Ishikawa (cell line): Measurements from ENCODE around the gene OR7D4.

Experiments
- CEBPB ChIP-seq: IDR thresholded peaks from 2 replicates; pipeline ENCODE4 v1.6.1; 2012
- CREB1 ChIP-seq: IDR thresholded peaks from 2 replicates; pipeline ENCODE4 v1.6.1; 2012; ENCODE audit warnings: low read depth
- EGR1 ChIP-seq: IDR thresholded peaks from 2 replicates; pipeline ENCODE4 v1.6.1; 2012
- EP300 ChIP-seq: IDR thresholded peaks from 2 replicates; pipeline ENCODE4 v1.6.1; 2012; ENCODE audit warnings: borderline replicate concordance
- FOXM1 ChIP-seq: IDR thresholded peaks from 2 replicates; pipeline ENCODE4 v1.6.1; 2012; ENCODE audit warnings: low read depth, borderline replicate concordance
- NFIC ChIP-seq: IDR thresholded peaks from 2 replicates; pipeline ENCODE4 v1.6.1; 2012
- TAF1 ChIP-seq: IDR thresholded peaks from 2 replicates; pipeline ENCODE4 v1.6.1; 2012; ENCODE audit warnings: low read depth, mild to moderate bottlenecking
- TCF12 ChIP-seq: IDR thresholded peaks from 2 replicates; pipeline ENCODE4 v1.6.1; 2012; ENCODE audit warnings: low read depth
- TEAD4 ChIP-seq: IDR thresholded peaks from 2 replicates; pipeline ENCODE4 v1.6.1; 2012
- USF1 ChIP-seq: IDR thresholded peaks from 2 replicates; pipeline ENCODE4 v1.6.1; 2012
- YY1 ChIP-seq: IDR thresholded peaks from 2 replicates; pipeline ENCODE4 v1.6.1; 2012; ENCODE audit warnings: low read depth
- ZBTB7A ChIP-seq: IDR thresholded peaks from 2 replicates; pipeline ENCODE4 v1.6.1; 2012; ENCODE audit warnings: low read depth
- TF ChIP-seq, protein P1 (sequence below): IDR thresholded peaks from 2 replicates; pipeline ENCODE4 v1.6.1; 2012; ENCODE audit warnings: low read depth, mild to moderate bottlenecking

OR7D4 gene

DNA sequence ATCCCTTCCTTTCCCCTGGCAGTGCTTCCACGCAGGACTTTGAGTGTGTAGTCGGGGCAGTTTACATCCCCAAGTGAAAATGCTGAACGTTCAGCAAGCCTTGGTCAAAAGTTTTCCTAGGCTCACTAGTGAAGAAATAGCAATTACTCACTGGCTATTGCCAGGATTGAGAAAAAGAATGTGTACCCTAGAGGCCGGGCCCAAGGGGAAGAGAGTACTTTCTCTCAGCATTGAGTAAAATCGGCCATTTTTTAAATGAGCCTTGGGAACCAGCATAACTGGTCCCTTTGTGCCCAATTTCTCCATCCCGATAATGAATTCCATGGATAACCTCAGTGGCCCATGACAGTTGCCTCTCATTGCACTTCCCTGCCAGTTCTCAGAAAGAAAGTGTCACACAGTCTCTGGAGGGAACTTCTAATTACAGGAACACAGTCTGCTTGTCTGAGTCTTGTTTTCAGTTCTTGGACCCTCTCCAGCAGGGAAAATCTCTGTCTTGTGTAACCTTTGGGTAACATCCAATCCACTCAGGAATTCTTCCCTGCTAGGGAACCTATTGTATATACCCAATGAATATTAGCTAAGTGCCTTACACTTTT lies 47.9 kb downstream of the OR7D4 start:
- no peak for TF ChIP-seq TAF1
- TF ChIP-seq ZBTB7A: no peak
- no peak for TF ChIP-seq FOXM1
- TF ChIP-seq NFIC: no peak
- no peak for TF ChIP-seq EP300
- no peak for TF ChIP-seq YY1
- TF ChIP-seq, protein P1, sequence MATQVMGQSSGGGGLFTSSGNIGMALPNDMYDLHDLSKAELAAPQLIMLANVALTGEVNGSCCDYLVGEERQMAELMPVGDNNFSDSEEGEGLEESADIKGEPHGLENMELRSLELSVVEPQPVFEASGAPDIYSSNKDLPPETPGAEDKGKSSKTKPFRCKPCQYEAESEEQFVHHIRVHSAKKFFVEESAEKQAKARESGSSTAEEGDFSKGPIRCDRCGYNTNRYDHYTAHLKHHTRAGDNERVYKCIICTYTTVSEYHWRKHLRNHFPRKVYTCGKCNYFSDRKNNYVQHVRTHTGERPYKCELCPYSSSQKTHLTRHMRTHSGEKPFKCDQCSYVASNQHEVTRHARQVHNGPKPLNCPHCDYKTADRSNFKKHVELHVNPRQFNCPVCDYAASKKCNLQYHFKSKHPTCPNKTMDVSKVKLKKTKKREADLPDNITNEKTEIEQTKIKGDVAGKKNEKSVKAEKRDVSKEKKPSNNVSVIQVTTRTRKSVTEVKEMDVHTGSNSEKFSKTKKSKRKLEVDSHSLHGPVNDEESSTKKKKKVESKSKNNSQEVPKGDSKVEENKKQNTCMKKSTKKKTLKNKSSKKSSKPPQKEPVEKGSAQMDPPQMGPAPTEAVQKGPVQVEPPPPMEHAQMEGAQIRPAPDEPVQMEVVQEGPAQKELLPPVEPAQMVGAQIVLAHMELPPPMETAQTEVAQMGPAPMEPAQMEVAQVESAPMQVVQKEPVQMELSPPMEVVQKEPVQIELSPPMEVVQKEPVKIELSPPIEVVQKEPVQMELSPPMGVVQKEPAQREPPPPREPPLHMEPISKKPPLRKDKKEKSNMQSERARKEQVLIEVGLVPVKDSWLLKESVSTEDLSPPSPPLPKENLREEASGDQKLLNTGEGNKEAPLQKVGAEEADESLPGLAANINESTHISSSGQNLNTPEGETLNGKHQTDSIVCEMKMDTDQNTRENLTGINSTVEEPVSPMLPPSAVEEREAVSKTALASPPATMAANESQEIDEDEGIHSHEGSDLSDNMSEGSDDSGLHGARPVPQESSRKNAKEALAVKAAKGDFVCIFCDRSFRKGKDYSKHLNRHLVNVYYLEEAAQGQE: no peak

DNA sequence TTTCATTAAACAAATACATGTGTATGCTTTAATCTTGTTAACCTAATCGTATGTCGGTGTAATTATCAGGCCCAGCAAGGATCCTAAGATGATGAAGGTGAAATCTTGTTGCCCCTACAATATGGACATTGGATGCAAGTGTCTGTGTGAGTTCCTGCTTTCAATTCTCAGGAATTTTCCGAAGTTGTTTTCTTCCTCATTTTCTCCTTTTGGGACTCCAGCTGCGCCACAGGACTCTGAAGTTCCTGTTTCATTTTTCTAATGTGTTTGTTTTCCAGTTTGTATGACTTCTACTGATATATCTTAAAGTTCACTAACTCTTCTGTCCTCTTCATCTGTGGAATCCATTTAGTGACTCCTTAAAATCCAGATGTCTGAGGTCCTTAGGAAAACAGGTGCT lies 52.5 kb downstream of the OR7D4 start:
- no peak for TF ChIP-seq TCF12
- TF ChIP-seq EGR1: no peak
- no peak for TF ChIP-seq ZBTB7A
- no peak for TF ChIP-seq TEAD4

- TF ChIP-seq USF1 (no peak), YY1 (no peak), TEAD4 (no peak), FOXM1 (no peak), CREB1 (no peak), TCF12 (no peak), ZBTB7A (no peak), TAF1 (no peak), EP300 (no peak)
Observed at GRCh38 chr19:9165261-9165660, 54.1 kb downstream of the OR7D4 start.

- no peak for TF ChIP-seq USF1
- TF ChIP-seq CREB1: no peak
- TF ChIP-seq, protein P1: no peak
- TF ChIP-seq NFIC: no peak
- no peak for TF ChIP-seq EP300
- no peak for TF ChIP-seq EGR1
- TF ChIP-seq CEBPB: no peak
- TF ChIP-seq TEAD4: no peak
- no peak for TF ChIP-seq TCF12
- no peak for TF ChIP-seq YY1
Observed at GRCh38 chr19:9161427-9161826, 58.0 kb downstream of the OR7D4 start.
